Testis (tissue), 5 donors: ENCODE results near the gene XAGE2. TPM values are rescaled to one million over a fixed set of nuclear protein-coding genes. Genes with fewer than 3 reads are reported as not detected.
"Not testable (repeated sequence)": the region's sequence is repeated elsewhere in the genome, so short reads cannot be mapped to it uniquely, and the experiment has no call there.

Source experiments
- DNase-seq: peaks from one replicate; pipeline ENCODE4 v3.0.0-alpha.2; 2019
- H3K27ac ChIP-seq, 2 donors: fragments of 200-600 bp; sonication (generic); one replicate each; pipeline ENCODE4 v1.5.1; 2019
- H3K27me3 ChIP-seq: fragments of 200-600 bp; sonication (generic); one replicate; pipeline ENCODE4 v1.5.1; 2019
- H3K36me3 ChIP-seq: fragments of 200-600 bp; sonication (generic); one replicate; pipeline ENCODE4 v1.5.1; 2017; ENCODE audit warnings: low read depth; ENCODE audit errors: missing control alignments
- H3K4me1 ChIP-seq: fragments of 200-600 bp; sonication (generic); one replicate; pipeline ENCODE4 v1.5.1; 2019
- H3K4me3 ChIP-seq, 2 donors: fragments of 200-600 bp; sonication (generic); one replicate each; pipeline ENCODE4 v1.5.1; 2017 to 2019
- H3K9me3 ChIP-seq: fragments of 200-600 bp; sonication (generic); one replicate; pipeline ENCODE4 v1.5.1; 2017
- CTCF ChIP-seq, 3 experiments: fragments of 450-650 bp in 2 of 3; fragments of 200-600 bp in 1 of 3; sonication (generic) in 1 of 3; IDR thresholded peaks; one replicate each; pipeline ENCODE4 v1.5.1; 2016 to 2019; ENCODE audit warnings: antibody characterized with exemption in 3 of 3, mild to moderate bottlenecking in 2 of 3, moderate library complexity in 1 of 3
- POLR2A ChIP-seq: fragments of 450-650 bp; IDR thresholded peaks from one replicate; pipeline ENCODE4 v1.6.1; 2017; ENCODE audit warnings: antibody characterized with exemption, mild to moderate bottlenecking, moderate library complexity
- WGBS, 2 donors: methylation state at CpG; one replicate each; pipeline ENCODE4 v1.1.5; 2018; 5-methylcytosine and 5-hydroxymethylcytosine counted together
- intact Hi-C: fragments of 100-400 bp; cut with DNase I; formaldehyde crosslinking; loops from one replicate; pipeline ENCODE4 v1.15.1; 2023; ENCODE audit warnings: low total_unique reads
- long read RNA-seq, 2 donors: transcript quantifications; one replicate each; lab custom pipeline, GENCODE V29; 2026
- polyA plus RNA-seq: library from polyadenylated mRNA; stranded (reverse); fragments of 350-450 nt; fragmentation: Illumina TruSeq; extraction: RNeasy Lipid Tissue Mini Kit (QIAGEN cat#74804); gene quantifications from one replicate; pipeline ENCODE4 v1.2.3, GENCODE V29; 2014; ENCODE audit warnings: low read depth, low replicate concordance; ENCODE audit not compliant: insufficient read depth
- total RNA-seq, 2 donors: library from RNA; depleted of rRNA; stranded (reverse); fragments of >200 nt; gene quantifications; one replicate each; pipeline ENCODE4 v1.2.3, GENCODE V29; 2016

The XAGE2 gene
- under 1 TPM in 1 of 2 donors, not detected in 1; 0.81 TPM for total RNA-seq
- polyA plus RNA-seq: not detected
- long read RNA-seq, donor 1: 0 reads
- long read RNA-seq, donor 2: 0 reads

GRCh38 chrX:52368368-52369055 lies at the start of gene XAGE2:
Gene XAGE2 (plus strand): TSS chrX:52369021. CDS start chrX:52370015, 994 bp downstream.
- Histone ChIP-seq H3K9me3 (no peaks in the 10 kb centered on the region), H3K4me1 (no peaks in the 10 kb centered on the region), H3K27ac (no peak within 1 kb of the TSS), H3K4me3 (no peak within 1 kb of the TSS), H3K36me3 (no peaks in the 10 kb centered on the region), H3K27me3 (no peaks in the 10 kb centered on the region)
- intact Hi-C loops: no loop called here
- no peak for DNase-seq
- TF ChIP-seq POLR2A: no peak
- no peak for TF ChIP-seq CTCF (IDR thresholded peaks at IDR 0.05)
- WGBS, 2 donors: 61 to 66% methylated on average over 6 to 19 of the region's 19 CpGs

GRCh38 chrX:52337410-52337809 lies 31.4 kb upstream of the XAGE2 start:
- DNase-seq: no peak
- H3K27me3 ChIP-seq: no peaks in the 10 kb centered on the region
- TF ChIP-seq CTCF (IDR thresholded peaks at IDR 0.05) (no peak), POLR2A (no peak)
- H3K4me1 ChIP-seq: no peaks in the 10 kb centered on the region
- no peak overlapping the region for H3K4me3 ChIP-seq
- 82 to 87% methylated on average over 3 to 4 of the region's 4 CpGs for WGBS, 2 donors
- no peaks in the 10 kb centered on the region for H3K9me3 ChIP-seq
- intact Hi-C loops: no loop called here
- no peak overlapping the region for H3K27ac ChIP-seq
- no peaks in the 10 kb centered on the region for H3K36me3 ChIP-seq

GRCh38 chrX:52341493-52341892 lies 27.3 kb upstream of the XAGE2 start:
- no peaks in the 10 kb centered on the region for H3K9me3 ChIP-seq
- H3K4me1 ChIP-seq: no peaks in the 10 kb centered on the region
- TF ChIP-seq POLR2A: no peak
- no peak for TF ChIP-seq CTCF (IDR thresholded peaks at IDR 0.05)
- intact Hi-C loops: no loop called here
- H3K4me3 ChIP-seq: no peak overlapping the region
- no peaks in the 10 kb centered on the region for H3K36me3 ChIP-seq
- no peaks in the 10 kb centered on the region for H3K27me3 ChIP-seq
- no peak for DNase-seq
- H3K27ac ChIP-seq: no peak overlapping the region

GRCh38 chrX:52343131-52343530 lies 25.7 kb upstream of the XAGE2 start:
- H3K27ac ChIP-seq, H3K36me3 ChIP-seq, H3K27me3 ChIP-seq, intact Hi-C loops, H3K9me3 ChIP-seq, H3K4me1 ChIP-seq, H3K4me3 ChIP-seq: not testable (repeated sequence)
- DNase-seq: peak; percentile 22
- WGBS, 2 donors: 30% methylated on average over 1 to 6 of the region's 6 CpGs

GRCh38 chrX:52345402-52345801 lies 23.4 kb upstream of the XAGE2 start:
- peak; percentile 36 to 50 (median 37) for TF ChIP-seq CTCF (IDR thresholded peaks at IDR 0.05)
- peak; percentile 76 for DNase-seq
- H3K36me3 ChIP-seq: not testable (repeated sequence)

More at GRCh38 chrX:52345402-52345801, 23.4 kb upstream of the XAGE2 start:
- H3K4me1 ChIP-seq, H3K4me3 ChIP-seq, H3K27me3 ChIP-seq, intact Hi-C loops, H3K27ac ChIP-seq, H3K9me3 ChIP-seq: not testable (repeated sequence)
- 18 to 52% methylated on average over 2 to 4 of the region's 4 CpGs for WGBS, 2 donors
